SK-N-SH (cell line): ENCODE results near the gene HDAC4. TPM values are rescaled to one million over a fixed set of nuclear protein-coding genes. Genes with fewer than 3 reads are reported as not detected.

Source experiments
- CTCF ChIA-PET: fragments of 300-600, 350-600 bp; formaldehyde crosslinking; extraction: SDS; loops from one replicate; lab custom pipeline; 2021; lab: Yijun Ruan, JAX
- POLR2A ChIA-PET: fragments of 350-600 bp; sonication (Branson Sonifier 250); formaldehyde crosslinking; extraction: SDS; loops from one replicate; lab custom pipeline; 2020; ENCODE audit warnings: antibody characterized with exemption, inconsistent platforms; lab: Yijun Ruan, JAX
- DNase-seq: peaks from one replicate; pipeline ENCODE4 v3.0.0; 2012
- H2AFZ ChIP-seq: fragments of 200-600 bp; sonication (generic); 2 replicates; pipeline ENCODE4 v1.8.1; 2016; ENCODE audit warnings: antibody characterized with exemption, mild to moderate bottlenecking, low read depth
- H3F3A ChIP-seq: fragments of 200-600 bp; sonication (generic); replicated peaks from 2 replicates; pipeline ENCODE3; 2016; ENCODE audit warnings: antibody characterized with exemption, mild to moderate bottlenecking; ENCODE audit not compliant: insufficient read depth
- H3K27ac ChIP-seq, 2 experiments: fragments of 200-500 bp in 1 of 2; fragments of 200-600 bp in 1 of 2; sonication (Bioruptor generic) in 1 of 2; sonication (generic), shearing (Covaris generic) in 1 of 2; 2 replicates each; pipeline versions ENCODE4 v1.5.1 to v1.6.1; 2014 to 2016; ENCODE audit warnings: low read depth in 2 of 2, inconsistent platforms in 1 of 2, low read length in 1 of 2, mild to moderate bottlenecking in 1 of 2, mixed read lengths in 1 of 2
- H3K27me3 ChIP-seq: fragments of 200-600 bp; sonication (generic), shearing (Covaris generic); 2 replicates; pipeline ENCODE4 v1.6.1; 2016; ENCODE audit warnings: mixed run types; ENCODE audit not compliant: insufficient read depth
- H3K36me3 ChIP-seq, 2 experiments: fragments of 200-500 bp in 1 of 2; fragments of 200-600 bp in 1 of 2; sonication (Bioruptor generic) in 1 of 2; sonication (generic) in 1 of 2; replicated peaks in 1 of 2; 2 replicates each; pipeline versions ENCODE3 to v1.5.1; 2014 to 2016; ENCODE audit warnings: low read length in 1 of 2, mild to moderate bottlenecking in 1 of 2; ENCODE audit not compliant: insufficient read depth in 2 of 2, control insufficient read depth in 1 of 2
- H3K4me1 ChIP-seq, 2 experiments: fragments of 200-500 bp in 1 of 2; fragments of 200-600 bp in 1 of 2; sonication (Bioruptor generic) in 1 of 2; sonication (generic), shearing (Covaris generic) in 1 of 2; 2 replicates each; pipeline versions ENCODE4 v1.5.1 to v1.6.1; 2014 to 2016; ENCODE audit warnings: low read depth in 1 of 2, low read length in 1 of 2, mixed run types in 1 of 2; ENCODE audit not compliant: insufficient read depth in 2 of 2, control insufficient read depth in 1 of 2
- H3K4me2 ChIP-seq: fragments of 200-600 bp; sonication (generic), shearing (Covaris generic); 2 replicates; pipeline ENCODE4 v1.6.1; 2017; ENCODE audit warnings: mixed run types
- H3K4me3 ChIP-seq, 2 experiments: fragments of 200-500 bp in 1 of 2; fragments of 200-600 bp in 1 of 2; sonication (Bioruptor generic) in 1 of 2; sonication (generic), shearing (Covaris generic) in 1 of 2; 2 replicates each; pipeline versions ENCODE4 v1.5.1 to v1.8.1; 2014 to 2016; ENCODE audit warnings: low read depth in 2 of 2, inconsistent platforms in 1 of 2, low read length in 1 of 2, mild to moderate bottlenecking in 1 of 2, mixed read lengths in 1 of 2, moderate library complexity in 1 of 2
- H3K79me2 ChIP-seq: fragments of 200-600 bp; sonication (generic); 2 replicates; pipeline ENCODE4 v1.8.1; 2017; ENCODE audit warnings: mild to moderate bottlenecking; ENCODE audit not compliant: insufficient read depth
- H3K9ac ChIP-seq: fragments of 200-600 bp; sonication (generic); 2 replicates; pipeline ENCODE4 v1.6.1; 2017; ENCODE audit warnings: mixed run types
- H3K9me2 ChIP-seq: fragments of 200-600 bp; sonication (generic); 2 replicates; pipeline ENCODE4 v1.6.1; 2017; ENCODE audit warnings: mixed run types
- H3K9me3 ChIP-seq: fragments of 200-600 bp; sonication (generic); 2 replicates; pipeline ENCODE4 v1.6.1; 2017; ENCODE audit warnings: mixed run types, mild to moderate bottlenecking, moderate library complexity
- H4K20me1 ChIP-seq: fragments of 200-600 bp; sonication (generic); 2 replicates; pipeline ENCODE4 v1.6.1; 2017; ENCODE audit warnings: mild to moderate bottlenecking, mixed run types; ENCODE audit not compliant: insufficient read depth
- CHD2 ChIP-seq: fragments of 150-350 bp; IDR thresholded peaks from 2 replicates; pipeline ENCODE4 v1.6.1; 2018; ENCODE audit warnings: low read length; ENCODE audit not compliant: partially characterized antibody
- ELF1 ChIP-seq: IDR thresholded peaks from 2 replicates; pipeline ENCODE4 v1.4.0; 2012
- EZH2phosphoT487 ChIP-seq: fragments of 200-600 bp; sonication (generic); IDR thresholded peaks from 2 replicates; pipeline ENCODE4 v1.6.1; 2017; ENCODE audit warnings: low read depth, mixed run types, mild to moderate bottlenecking, antibody characterized with exemption, moderate library complexity, borderline replicate concordance
- FOSL2 ChIP-seq: IDR thresholded peaks from 2 replicates; pipeline ENCODE4 v1.4.0; 2012; ENCODE audit warnings: low read depth, mild to moderate bottlenecking, moderate library complexity, borderline replicate concordance
- FOXJ3 ChIP-seq: sonication (generic); formaldehyde crosslinking; IDR thresholded peaks from 2 replicates; pipeline ENCODE4 v1.5.1; 2020; ENCODE audit warnings: mild to moderate bottlenecking, missing genetic modification reagents
- FOXM1 ChIP-seq: IDR thresholded peaks from 2 replicates; pipeline ENCODE4 v1.4.0; 2012; ENCODE audit warnings: low read depth, mild to moderate bottlenecking
- GABPA ChIP-seq: IDR thresholded peaks from 2 replicates; pipeline ENCODE4 v1.4.0; 2012; ENCODE audit warnings: low read depth, mild to moderate bottlenecking
- GATA2 ChIP-seq: sonication (generic); formaldehyde crosslinking; IDR thresholded peaks from 2 replicates; pipeline ENCODE4 v1.5.0; 2020; ENCODE audit warnings: mild to moderate bottlenecking, missing genetic modification reagents
- JUND ChIP-seq: IDR thresholded peaks from 2 replicates; pipeline ENCODE4 v1.4.0; 2012
- NFIC ChIP-seq: IDR thresholded peaks from 2 replicates; pipeline ENCODE4 v1.4.0; 2012; ENCODE audit warnings: borderline replicate concordance
- RXRA ChIP-seq: IDR thresholded peaks from 2 replicates; pipeline ENCODE4 v1.4.0; 2012; ENCODE audit warnings: low read depth, mild to moderate bottlenecking, borderline replicate concordance
- SIN3A ChIP-seq: IDR thresholded peaks from 2 replicates; pipeline ENCODE4 v1.6.1; 2012; ENCODE audit warnings: low read depth, mild to moderate bottlenecking, low read length, moderate library complexity, borderline replicate concordance
- TCF12 ChIP-seq: IDR thresholded peaks from 2 replicates; pipeline ENCODE4 v1.4.0; 2012
- WGBS: methylation state at CpG from one replicate; pipeline ENCODE4 v1.1.6; 2017; ENCODE audit warnings: low lambda C conversion rate; 5-methylcytosine and 5-hydroxymethylcytosine counted together
- polyA plus RNA-seq, 3 experiments: library from polyadenylated mRNA; depleted of rRNA; stranded (reverse); fragments of >200 nt; gene quantifications; 2 replicates each; pipeline ENCODE4 v1.2.3, GENCODE V29; 2012
- TF ChIP-seq, protein P1 (sequence below): IDR thresholded peaks from 2 replicates; pipeline ENCODE4; 2012
- TF ChIP-seq, protein P2 (sequence below): IDR thresholded peaks from 2 replicates; pipeline ENCODE4 v1.6.1; 2012; ENCODE audit warnings: mild to moderate bottlenecking, low read depth, low read length, moderate library complexity
- TF ChIP-seq, protein P3 (sequence below): IDR thresholded peaks from 2 replicates; pipeline ENCODE4 v1.4.0; 2012; ENCODE audit warnings: low read depth, borderline replicate concordance
- TF ChIP-seq, protein P4 (sequence below): fragments of 200-600 bp; sonication (generic); IDR thresholded peaks from 2 replicates; pipeline ENCODE4 v1.6.1; 2017; ENCODE audit warnings: antibody characterized with exemption, mild to moderate bottlenecking, moderate library complexity
- TF ChIP-seq, protein P5 (sequence below): IDR thresholded peaks from 2 replicates; pipeline ENCODE4 v1.4.0; 2012; ENCODE audit warnings: low read depth, borderline replicate concordance

Gene HDAC4
- polyA plus RNA-seq, 1 of the 3 experiments (the other 2 are of a cell fraction) = 5.5 TPM

DNA sequence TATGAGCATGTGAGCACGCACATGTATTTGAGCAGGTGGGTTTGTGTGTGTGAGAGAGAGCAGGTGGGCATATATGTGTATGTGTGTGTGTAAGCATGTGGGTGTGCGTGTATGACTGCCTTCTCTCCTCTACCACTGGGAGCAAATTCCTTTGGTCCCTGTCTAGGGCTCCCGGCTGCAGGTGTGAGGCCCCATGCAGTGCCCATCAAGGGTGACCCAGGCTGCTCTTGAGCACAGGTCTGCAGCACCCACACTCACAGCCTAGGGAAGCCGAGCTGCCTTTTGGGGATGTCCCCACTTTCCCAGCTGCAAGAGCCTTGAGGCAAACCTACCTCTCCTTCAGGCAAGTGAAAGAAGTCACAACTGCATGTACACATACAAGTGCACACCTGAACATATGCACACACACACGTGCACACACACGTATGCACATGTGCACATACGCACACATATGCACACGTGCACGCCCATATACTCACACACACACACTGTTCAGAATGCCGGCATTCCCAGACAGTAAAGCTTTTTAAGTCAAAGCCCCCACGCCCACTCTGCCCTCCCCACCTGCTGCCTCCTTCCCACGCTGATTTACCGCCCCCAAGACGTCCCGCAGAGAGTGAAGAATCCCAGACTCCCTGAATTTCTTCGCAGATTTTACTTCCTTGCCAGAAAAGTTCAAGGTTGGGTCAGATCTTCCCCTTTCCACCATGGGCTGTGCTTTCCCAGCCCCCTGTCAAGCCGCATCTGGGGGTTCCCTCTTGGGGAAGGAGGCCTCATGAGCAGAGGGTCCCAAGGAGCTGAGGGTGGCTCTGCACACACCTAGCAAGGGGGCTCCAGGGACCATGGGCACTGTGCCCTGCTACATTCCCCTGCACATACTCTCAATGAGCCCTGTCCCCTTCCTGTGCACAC is 382.3 kb downstream of the HDAC4 start:
- no peaks in the 10 kb centered on the region for H3K27me3 ChIP-seq
- H4K20me1 ChIP-seq = no peaks in the 10 kb centered on the region
- no peaks in the 10 kb centered on the region for H3K79me2 ChIP-seq
- H3K27ac ChIP-seq = no peak overlapping the region
- no peaks in the 10 kb centered on the region for H3F3A ChIP-seq
- H2AFZ ChIP-seq = no peak overlapping the region
- POLR2A ChIA-PET = no interaction called here
- peaks cover 0 to 7% of the 10 kb centered on the region in 2 experiments; a peak in 1 of 4 replicates for H3K4me1 ChIP-seq
- no peak for DNase-seq
- H3K4me3 ChIP-seq = no peak overlapping the region
- 53% methylated on average over 17 of the region's 17 CpGs for WGBS
- CTCF ChIA-PET = no interaction called here
- TF ChIP-seq JUND = no peak
- TF ChIP-seq, protein P1, sequence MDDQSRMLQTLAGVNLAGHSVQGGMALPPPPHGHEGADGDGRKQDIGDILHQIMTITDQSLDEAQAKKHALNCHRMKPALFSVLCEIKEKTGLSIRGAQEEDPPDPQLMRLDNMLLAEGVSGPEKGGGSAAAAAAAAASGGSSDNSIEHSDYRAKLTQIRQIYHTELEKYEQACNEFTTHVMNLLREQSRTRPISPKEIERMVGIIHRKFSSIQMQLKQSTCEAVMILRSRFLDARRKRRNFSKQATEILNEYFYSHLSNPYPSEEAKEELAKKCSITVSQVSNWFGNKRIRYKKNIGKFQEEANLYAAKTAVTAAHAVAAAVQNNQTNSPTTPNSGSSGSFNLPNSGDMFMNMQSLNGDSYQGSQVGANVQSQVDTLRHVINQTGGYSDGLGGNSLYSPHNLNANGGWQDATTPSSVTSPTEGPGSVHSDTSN = no peak
- TF ChIP-seq ELF1 = no peak
- no peak for TF ChIP-seq NFIC
- no peak for TF ChIP-seq EZH2phosphoT487
- TF ChIP-seq FOXJ3 (CRISPR knock-in tag) = no peak
- no peak for TF ChIP-seq GATA2 (CRISPR knock-in tag)
- no peak for TF ChIP-seq SIN3A
- no peak for TF ChIP-seq FOXM1
- TF ChIP-seq, protein P2, sequence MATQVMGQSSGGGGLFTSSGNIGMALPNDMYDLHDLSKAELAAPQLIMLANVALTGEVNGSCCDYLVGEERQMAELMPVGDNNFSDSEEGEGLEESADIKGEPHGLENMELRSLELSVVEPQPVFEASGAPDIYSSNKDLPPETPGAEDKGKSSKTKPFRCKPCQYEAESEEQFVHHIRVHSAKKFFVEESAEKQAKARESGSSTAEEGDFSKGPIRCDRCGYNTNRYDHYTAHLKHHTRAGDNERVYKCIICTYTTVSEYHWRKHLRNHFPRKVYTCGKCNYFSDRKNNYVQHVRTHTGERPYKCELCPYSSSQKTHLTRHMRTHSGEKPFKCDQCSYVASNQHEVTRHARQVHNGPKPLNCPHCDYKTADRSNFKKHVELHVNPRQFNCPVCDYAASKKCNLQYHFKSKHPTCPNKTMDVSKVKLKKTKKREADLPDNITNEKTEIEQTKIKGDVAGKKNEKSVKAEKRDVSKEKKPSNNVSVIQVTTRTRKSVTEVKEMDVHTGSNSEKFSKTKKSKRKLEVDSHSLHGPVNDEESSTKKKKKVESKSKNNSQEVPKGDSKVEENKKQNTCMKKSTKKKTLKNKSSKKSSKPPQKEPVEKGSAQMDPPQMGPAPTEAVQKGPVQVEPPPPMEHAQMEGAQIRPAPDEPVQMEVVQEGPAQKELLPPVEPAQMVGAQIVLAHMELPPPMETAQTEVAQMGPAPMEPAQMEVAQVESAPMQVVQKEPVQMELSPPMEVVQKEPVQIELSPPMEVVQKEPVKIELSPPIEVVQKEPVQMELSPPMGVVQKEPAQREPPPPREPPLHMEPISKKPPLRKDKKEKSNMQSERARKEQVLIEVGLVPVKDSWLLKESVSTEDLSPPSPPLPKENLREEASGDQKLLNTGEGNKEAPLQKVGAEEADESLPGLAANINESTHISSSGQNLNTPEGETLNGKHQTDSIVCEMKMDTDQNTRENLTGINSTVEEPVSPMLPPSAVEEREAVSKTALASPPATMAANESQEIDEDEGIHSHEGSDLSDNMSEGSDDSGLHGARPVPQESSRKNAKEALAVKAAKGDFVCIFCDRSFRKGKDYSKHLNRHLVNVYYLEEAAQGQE = no peak
- TF ChIP-seq, protein P3, sequence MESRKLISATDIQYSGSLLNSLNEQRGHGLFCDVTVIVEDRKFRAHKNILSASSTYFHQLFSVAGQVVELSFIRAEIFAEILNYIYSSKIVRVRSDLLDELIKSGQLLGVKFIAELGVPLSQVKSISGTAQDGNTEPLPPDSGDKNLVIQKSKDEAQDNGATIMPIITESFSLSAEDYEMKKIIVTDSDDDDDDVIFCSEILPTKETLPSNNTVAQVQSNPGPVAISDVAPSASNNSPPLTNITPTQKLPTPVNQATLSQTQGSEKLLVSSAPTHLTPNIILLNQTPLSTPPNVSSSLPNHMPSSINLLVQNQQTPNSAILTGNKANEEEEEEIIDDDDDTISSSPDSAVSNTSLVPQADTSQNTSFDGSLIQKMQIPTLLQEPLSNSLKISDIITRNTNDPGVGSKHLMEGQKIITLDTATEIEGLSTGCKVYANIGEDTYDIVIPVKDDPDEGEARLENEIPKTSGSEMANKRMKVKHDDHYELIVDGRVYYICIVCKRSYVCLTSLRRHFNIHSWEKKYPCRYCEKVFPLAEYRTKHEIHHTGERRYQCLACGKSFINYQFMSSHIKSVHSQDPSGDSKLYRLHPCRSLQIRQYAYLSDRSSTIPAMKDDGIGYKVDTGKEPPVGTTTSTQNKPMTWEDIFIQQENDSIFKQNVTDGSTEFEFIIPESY = no peak
- TF ChIP-seq, protein P4, sequence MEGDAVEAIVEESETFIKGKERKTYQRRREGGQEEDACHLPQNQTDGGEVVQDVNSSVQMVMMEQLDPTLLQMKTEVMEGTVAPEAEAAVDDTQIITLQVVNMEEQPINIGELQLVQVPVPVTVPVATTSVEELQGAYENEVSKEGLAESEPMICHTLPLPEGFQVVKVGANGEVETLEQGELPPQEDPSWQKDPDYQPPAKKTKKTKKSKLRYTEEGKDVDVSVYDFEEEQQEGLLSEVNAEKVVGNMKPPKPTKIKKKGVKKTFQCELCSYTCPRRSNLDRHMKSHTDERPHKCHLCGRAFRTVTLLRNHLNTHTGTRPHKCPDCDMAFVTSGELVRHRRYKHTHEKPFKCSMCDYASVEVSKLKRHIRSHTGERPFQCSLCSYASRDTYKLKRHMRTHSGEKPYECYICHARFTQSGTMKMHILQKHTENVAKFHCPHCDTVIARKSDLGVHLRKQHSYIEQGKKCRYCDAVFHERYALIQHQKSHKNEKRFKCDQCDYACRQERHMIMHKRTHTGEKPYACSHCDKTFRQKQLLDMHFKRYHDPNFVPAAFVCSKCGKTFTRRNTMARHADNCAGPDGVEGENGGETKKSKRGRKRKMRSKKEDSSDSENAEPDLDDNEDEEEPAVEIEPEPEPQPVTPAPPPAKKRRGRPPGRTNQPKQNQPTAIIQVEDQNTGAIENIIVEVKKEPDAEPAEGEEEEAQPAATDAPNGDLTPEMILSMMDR = no peak
- TF ChIP-seq FOSL2 = no peak
- no peak for TF ChIP-seq RXRA
- TF ChIP-seq CHD2 = no peak
- no peak for TF ChIP-seq TCF12
- TF ChIP-seq, protein P5, sequence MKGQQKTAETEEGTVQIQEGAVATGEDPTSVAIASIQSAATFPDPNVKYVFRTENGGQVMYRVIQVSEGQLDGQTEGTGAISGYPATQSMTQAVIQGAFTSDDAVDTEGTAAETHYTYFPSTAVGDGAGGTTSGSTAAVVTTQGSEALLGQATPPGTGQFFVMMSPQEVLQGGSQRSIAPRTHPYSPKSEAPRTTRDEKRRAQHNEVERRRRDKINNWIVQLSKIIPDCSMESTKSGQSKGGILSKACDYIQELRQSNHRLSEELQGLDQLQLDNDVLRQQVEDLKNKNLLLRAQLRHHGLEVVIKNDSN = no peak
- TF ChIP-seq GABPA = no peak
- H3K9me2 ChIP-seq = no peaks in the 10 kb centered on the region
- no peak overlapping the region for H3K9ac ChIP-seq
- no peaks in the 10 kb centered on the region for H3K36me3 ChIP-seq
- no peak overlapping the region for H3K4me2 ChIP-seq
- no peaks in the 10 kb centered on the region for H3K9me3 ChIP-seq
